ENCODE results near the gene CCDC85B. TPM values are rescaled to one million over a fixed set of nuclear protein-coding genes. Genes with fewer than 3 reads are reported as not detected.

The CCDC85B gene
- total and polyA plus RNA-seq, 2 of the 13 experiments (the other 11 are each of a cell fraction or from before 2014, with no cell fraction given): 8.2 to 19.5 TPM

GRCh38 chr11:65857500-65857852 lies 33.0 kb upstream of the CCDC85B start (continued):
- TF ChIP-seq ZNF251 (CRISPR knock-in tag; IDR thresholded peaks at IDR 0.05): no peak
- TF ChIP-seq, protein P1, sequence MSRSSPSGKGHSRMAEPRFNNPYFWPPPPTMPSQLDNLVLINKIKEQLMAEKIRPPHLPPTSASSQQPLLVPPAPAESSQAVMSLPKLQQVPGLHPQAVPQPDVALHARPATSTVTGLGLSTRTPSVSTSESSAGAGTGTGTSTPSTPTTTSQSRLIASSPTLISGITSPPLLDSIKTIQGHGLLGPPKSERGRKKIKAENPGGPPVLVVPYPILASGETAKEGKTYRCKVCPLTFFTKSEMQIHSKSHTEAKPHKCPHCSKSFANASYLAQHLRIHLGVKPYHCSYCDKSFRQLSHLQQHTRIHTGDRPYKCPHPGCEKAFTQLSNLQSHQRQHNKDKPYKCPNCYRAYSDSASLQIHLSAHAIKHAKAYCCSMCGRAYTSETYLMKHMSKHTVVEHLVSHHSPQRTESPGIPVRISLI (CRISPR knock-in tag; IDR thresholded peaks at IDR 0.05; ENCODE audit: borderline replicate concordance): no peak
- no peak for TF ChIP-seq CREB1 (IDR thresholded peaks at IDR 0.05)
- no peak for TF ChIP-seq CREB1 (CRISPR knock-in tag; IDR thresholded peaks at IDR 0.05)
- TF ChIP-seq ZNF160 (CRISPR knock-in tag; IDR thresholded peaks at IDR 0.05): no peak; the same call in 1 of the 2 replicates
- TF ChIP-seq ZNF253 (CRISPR knock-in tag; IDR thresholded peaks at IDR 0.05; ENCODE audit: borderline replicate concordance): no peak
- no peak for TF ChIP-seq ZNF773 (CRISPR knock-in tag; IDR thresholded peaks at IDR 0.05; ENCODE audit: borderline replicate concordance)
- TF ChIP-seq KDM3A (CRISPR knock-in tag; IDR thresholded peaks at IDR 0.05; ENCODE audit: low read depth): no peak
- peak; percentile 28; the same call in 1 of the 2 replicates for TF ChIP-seq ZNF275 (CRISPR knock-in tag; IDR thresholded peaks at IDR 0.05; ENCODE audit: borderline replicate concordance)
- peak; percentile 28; the same call in 1 of the 2 replicates for TF ChIP-seq ZNF142 (CRISPR knock-in tag; IDR thresholded peaks at IDR 0.05)
- TF ChIP-seq ZNF644 (CRISPR knock-in tag; IDR thresholded peaks at IDR 0.05; ENCODE audit: low read depth): no peak
- TF ChIP-seq NPAS2 (CRISPR knock-in tag; IDR thresholded peaks at IDR 0.05; ENCODE audit: borderline replicate concordance): no peak
- TF ChIP-seq GATAD1 (CRISPR knock-in tag; IDR thresholded peaks at IDR 0.05): no peak
- no peak for TF ChIP-seq ZZZ3 (CRISPR knock-in tag; IDR thresholded peaks at IDR 0.05; ENCODE audit: borderline replicate concordance)
- 0 out of 2 replicates have a peak, but pooled peaks have one; percentile 15 for TF ChIP-seq ZNF761 (CRISPR knock-in tag; conservative IDR thresholded peaks at IDR 0.05)
- no peak for TF ChIP-seq ZNF350 (CRISPR knock-in tag; IDR thresholded peaks at IDR 0.05; ENCODE audit: borderline replicate concordance, low read depth)
- TF ChIP-seq ZFAT (CRISPR knock-in tag; conservative IDR thresholded peaks at IDR 0.05): 0 out of 2 replicates have a peak, but pooled peaks have one; percentile 46
- TF ChIP-seq ATF7 (IDR thresholded peaks at IDR 0.05): no peak
- no peak for TF ChIP-seq ATF7 (CRISPR knock-in tag; IDR thresholded peaks at IDR 0.05)
- TF ChIP-seq ZNF577 (CRISPR knock-in tag; IDR thresholded peaks at IDR 0.05; ENCODE audit: borderline replicate concordance, low read depth): no peak
- TF ChIP-seq TOPORS (CRISPR knock-in tag; IDR thresholded peaks at IDR 0.05): no peak

All from HepG2 (cell line).